ENCODE measurements around the gene PRSS22.

PRSS22 gene

DNA sequence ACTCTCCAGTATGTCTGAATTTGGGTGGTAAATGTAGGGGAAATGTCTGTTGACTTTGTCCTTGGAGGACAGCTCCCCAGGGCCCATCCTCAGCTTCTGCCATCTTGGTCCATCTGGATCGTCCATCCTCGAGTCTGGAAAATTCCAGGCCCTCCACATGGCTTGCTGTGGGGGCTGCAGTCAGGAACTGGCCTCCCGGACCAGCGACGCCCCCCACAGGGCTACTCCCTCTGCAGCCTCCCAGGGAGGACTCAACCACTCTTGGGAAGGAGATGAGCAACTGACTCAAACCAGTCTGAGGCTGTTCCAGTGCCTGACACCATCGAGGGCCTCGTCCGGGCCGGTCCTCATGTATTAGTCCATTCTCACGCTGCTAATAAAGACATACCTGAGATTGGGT is 33.3 kb downstream of the PRSS22 start:
- H3K27me3 ChIP-seq (ENCODE audit: low read depth, low read length), result no peaks in the 10 kb centered on the region
- no peaks in the 10 kb centered on the region for H3K4me1 ChIP-seq (ENCODE audit: control insufficient read depth in 1 of 2, insufficient read depth in 2 of 2, low read length in 2 of 2)
- no peaks in the 10 kb centered on the region for H3K9me3 ChIP-seq (ENCODE audit: control insufficient read depth in 1 of 2, low read length in 2 of 2)
- H3K27ac ChIP-seq (ENCODE audit: low read length), result no peak overlapping the region
- H3K36me3 ChIP-seq (ENCODE audit: control insufficient read depth in 1 of 2, insufficient read depth in 2 of 2, low read length in 2 of 2), result no peaks in the 10 kb centered on the region
- no peak overlapping the region for H3K4me3 ChIP-seq (ENCODE audit: low read depth in 1 of 2, low read length in 2 of 2)

DNA sequence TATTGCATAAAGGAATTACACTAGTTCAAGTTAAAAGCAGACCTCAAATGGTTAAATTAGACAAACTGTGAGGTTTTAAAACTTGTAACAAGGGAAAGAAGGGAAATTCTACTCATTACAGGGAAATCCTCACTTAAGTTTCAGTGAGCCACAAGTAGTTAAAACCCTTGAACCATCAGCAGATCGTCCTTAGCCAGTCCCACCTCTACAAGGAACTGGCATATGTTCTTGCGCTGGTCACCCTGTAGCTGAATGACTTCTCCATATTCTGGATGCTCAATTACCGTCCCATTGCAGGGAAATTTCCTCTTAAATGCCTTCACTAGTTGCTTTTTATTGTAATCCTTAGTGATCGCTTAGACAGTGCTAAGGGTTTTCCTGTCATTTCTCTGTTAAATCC is 35.5 kb downstream of the PRSS22 start:
- Histone ChIP-seq H3K9me3 (ENCODE audit: control insufficient read depth in 1 of 2, low read length in 2 of 2) (no peaks in the 10 kb centered on the region), H3K27me3 (ENCODE audit: low read depth, low read length) (no peaks in the 10 kb centered on the region), H3K36me3 (ENCODE audit: control insufficient read depth in 1 of 2, insufficient read depth in 2 of 2, low read length in 2 of 2) (no peaks in the 10 kb centered on the region), H3K4me3 (ENCODE audit: low read depth in 1 of 2, low read length in 2 of 2) (no peak overlapping the region), H3K27ac (ENCODE audit: low read length) (no peak overlapping the region), H3K4me1 (ENCODE audit: control insufficient read depth in 1 of 2, insufficient read depth in 2 of 2, low read length in 2 of 2) (no peaks in the 10 kb centered on the region)

DNA sequence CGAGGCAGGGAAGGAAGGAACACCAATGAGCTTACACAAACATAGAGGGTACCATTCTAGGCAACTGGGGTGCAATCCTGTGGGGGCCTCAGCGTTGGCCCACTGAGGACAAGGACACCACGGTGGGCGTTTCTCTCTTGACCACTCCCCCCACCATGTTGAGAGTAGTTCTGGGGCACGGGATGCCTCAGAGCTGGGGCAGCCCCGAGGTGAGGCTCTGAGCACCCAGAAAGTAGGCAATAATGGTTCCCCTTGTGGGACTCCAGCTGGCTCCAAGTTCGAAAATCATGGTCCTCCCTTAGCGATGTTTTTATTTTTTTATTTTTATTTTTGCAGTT is 35.8 kb downstream of the PRSS22 start:
- H3K4me3 ChIP-seq (ENCODE audit: low read depth in 1 of 2, low read length in 2 of 2), result no peak overlapping the region
- no peaks in the 10 kb centered on the region for H3K27me3 ChIP-seq (ENCODE audit: low read depth, low read length)
- no peaks in the 10 kb centered on the region for H3K36me3 ChIP-seq (ENCODE audit: control insufficient read depth in 1 of 2, insufficient read depth in 2 of 2, low read length in 2 of 2)
- no peaks in the 10 kb centered on the region for H3K4me1 ChIP-seq (ENCODE audit: control insufficient read depth in 1 of 2, insufficient read depth in 2 of 2, low read length in 2 of 2)
- H3K9me3 ChIP-seq (ENCODE audit: control insufficient read depth in 1 of 2, low read length in 2 of 2), result no peaks in the 10 kb centered on the region
- H3K27ac ChIP-seq (ENCODE audit: low read length), result no peak overlapping the region

DNA sequence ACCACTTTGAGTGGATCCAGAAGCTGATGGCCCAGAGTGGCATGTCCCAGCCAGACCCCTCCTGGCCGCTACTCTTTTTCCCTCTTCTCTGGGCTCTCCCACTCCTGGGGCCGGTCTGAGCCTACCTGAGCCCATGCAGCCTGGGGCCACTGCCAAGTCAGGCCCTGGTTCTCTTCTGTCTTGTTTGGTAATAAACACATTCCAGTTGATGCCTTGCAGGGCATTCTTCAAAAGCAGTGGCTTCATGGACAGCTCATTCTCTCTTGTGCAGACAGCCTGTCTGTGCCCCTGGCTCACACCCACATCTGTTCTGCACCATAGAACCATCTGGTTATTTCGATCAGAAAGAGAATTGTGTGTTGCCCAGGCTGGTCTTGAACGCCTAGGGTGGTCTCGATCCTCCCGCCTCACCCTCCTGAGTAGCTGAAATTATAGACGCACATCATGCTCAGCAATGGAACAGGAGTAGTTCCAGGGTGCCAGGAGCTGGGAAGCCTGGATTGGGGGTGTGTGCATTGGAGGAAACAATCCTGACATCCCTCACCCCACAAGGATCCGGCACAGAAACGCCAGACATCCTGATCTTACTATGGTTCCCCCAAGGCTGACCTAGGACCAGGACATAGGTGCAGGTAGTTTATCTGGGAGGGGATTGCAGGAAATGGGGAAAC is 36.3 kb downstream of the PRSS22 start:
- no peak overlapping the region for H3K4me3 ChIP-seq (ENCODE audit: low read depth in 1 of 2, low read length in 2 of 2)
- no peak overlapping the region for H3K27ac ChIP-seq (ENCODE audit: low read length)
- no peaks in the 10 kb centered on the region for H3K36me3 ChIP-seq (ENCODE audit: control insufficient read depth in 1 of 2, insufficient read depth in 2 of 2, low read length in 2 of 2)
- H3K27me3 ChIP-seq (ENCODE audit: low read depth, low read length), result no peaks in the 10 kb centered on the region
- no peaks in the 10 kb centered on the region for H3K4me1 ChIP-seq (ENCODE audit: control insufficient read depth in 1 of 2, insufficient read depth in 2 of 2, low read length in 2 of 2)
- H3K9me3 ChIP-seq (ENCODE audit: control insufficient read depth in 1 of 2, low read length in 2 of 2), result no peaks in the 10 kb centered on the region

DNA sequence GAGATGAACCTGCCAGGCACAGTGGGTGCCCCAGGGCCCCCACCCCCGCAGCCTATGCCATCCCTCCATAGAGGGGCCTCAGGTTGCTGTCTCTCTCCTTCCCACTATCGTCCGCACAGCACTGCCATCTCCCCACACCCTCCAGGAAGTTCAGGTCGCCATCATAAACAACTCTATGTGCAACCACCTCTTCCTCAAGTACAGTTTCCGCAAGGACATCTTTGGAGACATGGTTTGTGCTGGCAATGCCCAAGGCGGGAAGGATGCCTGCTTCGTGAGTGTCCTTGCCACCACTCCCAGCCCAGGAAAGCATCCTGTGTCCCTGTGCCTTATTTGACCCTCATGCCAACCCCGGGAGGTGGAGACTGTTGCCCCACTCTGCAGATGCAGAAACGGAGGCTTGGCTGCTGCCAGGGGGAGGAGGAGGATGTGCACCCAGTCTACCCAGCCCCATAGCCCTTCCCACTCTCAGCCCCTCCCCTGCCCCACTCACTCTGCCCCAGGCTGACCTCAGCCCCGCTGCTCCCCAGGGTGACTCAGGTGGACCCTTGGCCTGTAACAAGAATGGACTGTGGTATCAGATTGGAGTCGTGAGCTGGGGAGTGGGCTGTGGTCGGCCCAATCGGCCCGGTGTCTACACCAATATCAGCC is 37.0 kb downstream of the PRSS22 start:
- Histone ChIP-seq H3K4me3 (ENCODE audit: low read depth in 1 of 2, low read length in 2 of 2) (no peak overlapping the region), H3K9me3 (ENCODE audit: control insufficient read depth in 1 of 2, low read length in 2 of 2) (no peaks in the 10 kb centered on the region), H3K27me3 (ENCODE audit: low read depth, low read length) (no peaks in the 10 kb centered on the region), H3K27ac (ENCODE audit: low read length) (no peak overlapping the region), H3K4me1 (ENCODE audit: control insufficient read depth in 1 of 2, insufficient read depth in 2 of 2, low read length in 2 of 2) (no peaks in the 10 kb centered on the region), H3K36me3 (ENCODE audit: control insufficient read depth in 1 of 2, insufficient read depth in 2 of 2, low read length in 2 of 2) (no peaks in the 10 kb centered on the region)

DNA sequence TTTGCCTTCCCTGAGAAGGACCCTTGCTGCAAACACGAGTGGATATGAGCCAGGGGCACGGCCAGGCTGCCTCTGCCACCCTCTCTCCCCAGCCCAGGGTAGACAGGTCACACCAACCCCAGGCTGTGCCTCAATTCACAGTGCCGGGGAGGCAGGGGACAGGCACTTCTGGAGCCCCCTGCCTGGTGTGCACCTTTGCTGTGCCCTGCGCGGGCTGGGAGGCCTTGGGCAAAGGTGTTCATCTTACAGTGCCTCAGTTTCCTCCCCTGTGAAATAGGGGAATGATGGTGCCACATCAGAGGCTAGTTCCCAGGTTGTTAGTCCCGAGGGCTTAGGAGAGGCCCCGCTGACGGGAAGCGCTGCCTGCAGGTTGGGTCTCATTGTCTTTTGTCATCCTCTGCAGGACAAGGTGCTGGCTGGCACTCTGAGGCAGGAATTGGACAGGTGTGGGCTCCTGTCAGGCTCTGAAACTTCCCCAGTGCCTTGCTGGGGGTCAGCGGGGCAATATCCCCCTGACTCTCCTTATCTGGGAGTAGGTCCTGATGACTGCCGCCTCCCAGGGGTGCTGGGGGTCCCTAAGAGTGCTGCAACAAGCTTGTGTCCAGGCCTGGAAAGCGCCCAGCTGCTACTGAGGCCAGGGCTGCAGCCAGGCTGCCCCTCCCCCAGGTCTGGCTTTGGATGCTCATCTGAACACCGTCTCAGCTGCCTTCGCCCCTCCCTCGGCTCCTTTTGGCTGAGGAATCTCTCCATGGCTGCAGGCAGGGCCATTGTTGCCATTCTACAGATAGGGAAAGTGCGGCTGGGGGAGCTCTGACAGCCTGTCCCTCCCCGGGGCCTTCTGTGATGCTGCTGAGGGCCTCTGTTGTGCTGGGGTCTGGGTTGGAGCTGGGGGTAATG is 37.8 kb downstream of the PRSS22 start:
- Histone ChIP-seq H3K9me3 (ENCODE audit: control insufficient read depth in 1 of 2, low read length in 2 of 2) (no peaks in the 10 kb centered on the region), H3K4me3 (ENCODE audit: low read depth in 1 of 2, low read length in 2 of 2) (no peak overlapping the region), H3K36me3 (ENCODE audit: control insufficient read depth in 1 of 2, insufficient read depth in 2 of 2, low read length in 2 of 2) (no peaks in the 10 kb centered on the region), H3K27me3 (ENCODE audit: low read depth, low read length) (peaks cover 4% of the 10 kb centered on the region), H3K4me1 (ENCODE audit: control insufficient read depth in 1 of 2, insufficient read depth in 2 of 2, low read length in 2 of 2) (no peaks in the 10 kb centered on the region), H3K27ac (ENCODE audit: low read length) (no peak overlapping the region)

DNA sequence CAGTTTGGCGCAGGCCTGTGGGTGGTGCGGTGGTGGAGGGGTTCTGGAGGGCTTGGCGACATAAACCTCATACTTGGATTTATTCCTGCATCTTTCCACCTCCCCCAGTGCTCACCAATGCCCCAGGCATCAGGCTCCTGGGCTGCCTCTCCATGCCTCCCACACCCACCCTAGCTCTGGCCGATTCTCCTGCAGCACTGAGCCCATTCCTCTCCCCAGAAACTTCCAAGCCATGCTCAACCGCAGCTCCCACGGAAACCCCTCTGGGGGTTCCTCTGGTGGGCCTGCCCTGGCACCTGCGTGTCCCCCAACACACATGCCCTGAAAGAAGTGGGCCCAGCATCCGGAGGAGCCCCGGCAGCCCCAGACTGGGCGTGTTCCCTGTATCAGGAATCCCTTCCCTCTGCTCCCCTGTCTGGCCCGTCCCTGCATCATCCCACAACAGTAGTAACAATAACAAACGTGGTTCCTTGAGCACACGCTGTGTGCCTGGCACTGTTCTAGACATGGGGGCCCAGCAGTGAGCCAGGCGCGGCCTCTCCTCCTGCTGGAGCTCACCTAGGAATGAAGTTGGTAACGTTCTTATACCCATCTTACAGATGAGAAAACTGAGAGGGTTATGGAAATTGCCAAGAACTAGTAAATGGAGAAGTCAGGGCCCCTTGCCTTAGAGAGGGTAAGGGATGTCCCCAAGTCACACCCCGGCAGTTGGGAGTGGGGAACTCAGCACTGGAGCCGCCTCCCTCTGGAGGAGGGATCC is 38.6 kb downstream of the PRSS22 start:
- no peak overlapping the region for H3K27ac ChIP-seq (ENCODE audit: low read length)
- peaks cover 4% of the 10 kb centered on the region for H3K27me3 ChIP-seq (ENCODE audit: low read depth, low read length)
- no peak overlapping the region for H3K4me3 ChIP-seq (ENCODE audit: low read depth in 1 of 2, low read length in 2 of 2)
- no peaks in the 10 kb centered on the region for H3K36me3 ChIP-seq (ENCODE audit: control insufficient read depth in 1 of 2, insufficient read depth in 2 of 2, low read length in 2 of 2)
- H3K9me3 ChIP-seq (ENCODE audit: control insufficient read depth in 1 of 2, low read length in 2 of 2), result no peaks in the 10 kb centered on the region
- no peaks in the 10 kb centered on the region for H3K4me1 ChIP-seq (ENCODE audit: control insufficient read depth in 1 of 2, insufficient read depth in 2 of 2, low read length in 2 of 2)

DNA sequence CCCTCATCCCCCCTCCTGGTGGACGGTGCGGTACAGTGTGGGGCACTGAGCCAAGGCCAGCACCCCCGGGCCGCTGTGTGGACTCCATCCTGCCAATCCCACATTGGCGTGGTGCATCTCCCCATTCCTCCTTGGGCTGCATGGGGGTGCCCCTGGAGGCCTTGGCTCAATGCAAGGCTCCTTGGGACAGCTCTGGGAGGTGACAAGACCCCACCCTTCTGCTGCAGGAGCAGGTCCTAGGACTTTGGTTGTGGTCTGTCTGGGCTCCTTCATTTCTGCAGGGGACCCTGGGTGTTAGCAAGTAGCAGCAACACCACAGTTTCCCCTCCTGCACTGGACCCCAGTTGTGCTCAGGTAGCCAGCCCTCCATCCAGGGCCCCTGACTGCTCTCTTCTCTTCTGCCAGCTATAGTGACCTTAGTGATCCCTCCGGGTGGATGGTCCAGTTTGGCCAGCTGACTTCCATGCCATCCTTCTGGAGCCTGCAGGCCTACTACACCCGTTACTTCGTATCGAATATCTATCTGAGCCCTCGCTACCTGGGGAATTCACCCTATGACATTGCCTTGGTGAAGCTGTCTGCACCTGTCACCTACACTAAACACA is 39.6 kb downstream of the PRSS22 start:
- Histone ChIP-seq H3K27me3 (ENCODE audit: low read depth, low read length) (peaks cover 4% of the 10 kb centered on the region), H3K27ac (ENCODE audit: low read length) (no peak overlapping the region), H3K4me3 (ENCODE audit: low read depth in 1 of 2, low read length in 2 of 2) (no peak overlapping the region), H3K4me1 (ENCODE audit: control insufficient read depth in 1 of 2, insufficient read depth in 2 of 2, low read length in 2 of 2) (no peaks in the 10 kb centered on the region), H3K36me3 (ENCODE audit: control insufficient read depth in 1 of 2, insufficient read depth in 2 of 2, low read length in 2 of 2) (no peaks in the 10 kb centered on the region), H3K9me3 (ENCODE audit: control insufficient read depth in 1 of 2, low read length in 2 of 2) (no peaks in the 10 kb centered on the region)

DNA sequence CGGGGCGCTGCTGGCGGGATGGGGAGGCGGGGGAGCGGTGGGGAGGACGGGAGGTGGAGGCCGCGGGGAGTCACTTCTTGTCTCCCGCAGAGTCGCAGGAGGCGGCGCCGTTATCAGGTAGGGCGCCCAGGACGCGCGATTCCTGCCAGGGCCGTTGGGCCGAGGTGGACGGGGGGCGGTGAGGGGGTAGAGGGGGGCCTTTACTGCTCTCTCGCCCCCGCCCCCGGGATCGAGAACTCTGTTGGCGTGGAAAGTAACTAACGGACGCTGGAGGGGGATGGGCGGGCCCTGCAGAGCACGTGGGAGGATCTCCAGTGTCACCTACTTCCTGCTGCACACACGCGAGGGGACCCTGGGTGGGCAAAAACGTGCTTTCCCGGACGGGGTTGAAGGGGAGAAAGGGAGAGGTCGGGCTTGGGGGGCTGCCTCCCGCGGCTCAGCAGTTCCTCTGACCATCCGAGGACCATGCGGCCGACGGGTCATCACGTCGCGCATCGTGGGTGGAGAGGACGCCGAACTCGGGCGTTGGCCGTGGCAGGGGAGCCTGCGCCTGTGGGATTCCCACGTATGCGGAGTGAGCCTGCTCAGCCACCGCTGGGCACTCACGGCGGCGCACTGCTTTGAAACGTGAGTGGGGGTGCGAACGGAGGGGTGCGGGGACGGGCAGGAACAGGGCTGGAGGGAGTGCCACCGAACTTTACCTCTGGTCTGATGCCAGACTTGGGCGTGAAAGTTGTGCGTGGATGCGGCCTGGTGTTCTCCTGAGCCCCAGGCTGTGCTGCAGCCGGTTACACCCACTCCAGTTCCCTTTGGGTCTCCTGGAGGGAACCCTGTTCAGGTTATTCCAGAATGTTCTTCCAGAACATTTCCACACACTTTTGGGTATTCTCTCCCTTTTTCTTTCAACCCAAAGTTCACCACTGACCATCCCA is 40.4 kb downstream of the PRSS22 start:
- no peak overlapping the region for H3K27ac ChIP-seq (ENCODE audit: low read length)
- no peaks in the 10 kb centered on the region for H3K36me3 ChIP-seq (ENCODE audit: control insufficient read depth in 1 of 2, insufficient read depth in 2 of 2, low read length in 2 of 2)
- H3K9me3 ChIP-seq (ENCODE audit: control insufficient read depth in 1 of 2, low read length in 2 of 2), result no peaks in the 10 kb centered on the region
- no peak overlapping the region for H3K4me3 ChIP-seq (ENCODE audit: low read depth in 1 of 2, low read length in 2 of 2)
- H3K27me3 ChIP-seq (ENCODE audit: low read depth, low read length), result peaks cover 4% of the 10 kb centered on the region
- H3K4me1 ChIP-seq (ENCODE audit: control insufficient read depth in 1 of 2, insufficient read depth in 2 of 2, low read length in 2 of 2), result no peaks in the 10 kb centered on the region

DNA sequence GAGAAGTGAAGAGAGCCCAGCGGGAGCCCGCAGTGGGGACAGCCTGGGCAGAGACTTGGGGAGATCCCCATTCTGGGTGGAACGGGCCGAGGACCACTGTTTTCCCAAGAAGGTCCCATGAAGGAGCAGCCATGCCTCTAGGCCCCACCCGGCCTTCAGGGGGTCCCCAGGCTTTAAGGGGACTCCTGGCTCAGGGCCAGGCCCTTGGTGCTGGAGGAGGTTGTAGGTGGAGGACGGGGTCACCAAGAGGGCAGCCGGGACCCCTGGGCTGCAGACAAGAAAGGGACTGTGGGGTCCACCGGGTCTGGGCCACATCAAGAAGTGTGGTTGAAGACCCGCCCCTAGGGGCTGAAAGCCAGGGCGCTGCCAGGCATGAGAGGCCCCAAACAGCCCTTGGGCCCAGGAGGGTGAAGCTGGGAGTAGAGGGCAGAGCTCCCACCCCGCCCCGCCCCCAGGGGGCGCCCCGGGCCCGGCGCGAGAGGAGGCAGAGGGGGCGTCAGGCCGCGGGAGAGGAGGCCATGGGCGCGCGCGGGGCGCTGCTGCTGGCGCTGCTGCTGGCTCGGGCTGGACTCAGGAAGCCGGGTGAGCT is 41.1 kb downstream of the PRSS22 start, which contains the start of gene PRSS21:
PRSS21 (plus strand) TSS at position 487 of the 589 bp plus-strand sequence; CDS start at position 519, 32 bp downstream.
- no peaks in the 10 kb centered on the region for H3K4me1 ChIP-seq (ENCODE audit: control insufficient read depth in 1 of 2, insufficient read depth in 2 of 2, low read length in 2 of 2)
- H3K4me3 ChIP-seq (ENCODE audit: low read depth in 1 of 2, low read length in 2 of 2), result no peak within 1 kb of the TSS
- peaks cover 4% of the 10 kb centered on the region for H3K27me3 ChIP-seq (ENCODE audit: low read depth, low read length)
- H3K9me3 ChIP-seq (ENCODE audit: control insufficient read depth in 1 of 2, low read length in 2 of 2), result no peaks in the 10 kb centered on the region
- no peaks in the 10 kb centered on the region for H3K36me3 ChIP-seq (ENCODE audit: control insufficient read depth in 1 of 2, insufficient read depth in 2 of 2, low read length in 2 of 2)
- no peak within 1 kb of the TSS for H3K27ac ChIP-seq (ENCODE audit: low read length)
